Activated T-helper 2 cell treated with anti-CD3 and anti-CD28 coated beads, Interferon-gamma antibody, Interleukin-2, Interleukin-4, amounts not matched to agents 10 μg/mL and 5 μg/mL and 100 μg/mL, durations not matched to agents 14 hours and 24 hours and 36 hours (primary cell): Measurements from ENCODE around the gene MRGPRG. TPM values are rescaled to one million over a fixed set of nuclear protein-coding genes. Genes with fewer than 3 reads are reported as not detected.

ENCODE experiments used
- DNase-seq: peaks from one replicate; pipeline ENCODE4 v3.0.0; 2021; ENCODE audit warnings: low spot score
- H3K27ac Mint-ChIP-seq: one replicate; pipeline ENCODE4 v1.8.0; 2021; ENCODE audit warnings: mixed read lengths
- H3K27me3 Mint-ChIP-seq: one replicate; pipeline ENCODE4 v1.8.0; 2021; ENCODE audit warnings: low read depth, mixed read lengths
- H3K36me3 Mint-ChIP-seq: one replicate; pipeline ENCODE4 v1.8.0; 2021; ENCODE audit warnings: low read depth, mixed read lengths
- H3K4me1 Mint-ChIP-seq: one replicate; pipeline ENCODE4 v1.8.0; 2021; ENCODE audit warnings: low read depth, mixed read lengths
- H3K4me3 Mint-ChIP-seq: one replicate; pipeline ENCODE4 v1.8.0; 2021; ENCODE audit warnings: low read depth, mild to moderate bottlenecking, moderate library complexity, mixed read lengths
- H3K9me3 Mint-ChIP-seq: one replicate; pipeline ENCODE4 v1.8.0; 2021; ENCODE audit warnings: mixed read lengths
- intact Hi-C: fragments of 100-400 bp; cut with micrococcal nuclease; formaldehyde crosslinking; loops from one replicate; pipeline ENCODE4 v1.15.1; 2023
- total RNA-seq: library from RNA; stranded (reverse); gene quantifications from 2 replicates; pipeline ENCODE4 v1.2.3, GENCODE V29; 2022

The MRGPRG gene
- total RNA-seq, 1 donor from 2014 or later, result not detected

GRCh38 chr11:3201112-3201581 lies 17.5 kb downstream of the MRGPRG start:
- H3K4me3 Mint-ChIP-seq, result no peak overlapping the region
- no peak for DNase-seq
- intact Hi-C loops, result no loop called here

GRCh38 chr11:3200388-3201111 lies 18.1 kb downstream of the MRGPRG start:
- Mint-ChIP-seq H3K36me3 (no peaks in the 10 kb centered on the region), H3K4me1 (no peaks in the 10 kb centered on the region), H3K9me3 (no peaks in the 10 kb centered on the region), H3K4me3 (no peak overlapping the region), H3K27me3 (peaks cover 7% of the 10 kb centered on the region), H3K27ac (no peak overlapping the region)
- intact Hi-C loops, result no loop called here
- no peak for DNase-seq

More at GRCh38 chr11:3201112-3201581, 17.5 kb downstream of the MRGPRG start:
- Mint-ChIP-seq H3K4me1 (no peaks in the 10 kb centered on the region), H3K27me3 (peaks cover 7% of the 10 kb centered on the region), H3K9me3 (no peaks in the 10 kb centered on the region), H3K27ac (no peak overlapping the region), H3K36me3 (no peaks in the 10 kb centered on the region)

- H3K4me3 Mint-ChIP-seq, result no peak overlapping the region
- intact Hi-C loops, result no loop called here
- H3K27ac Mint-ChIP-seq, result no peak overlapping the region
- no peaks in the 10 kb centered on the region for H3K36me3 Mint-ChIP-seq
- peaks cover 5% of the 10 kb centered on the region for H3K27me3 Mint-ChIP-seq
- H3K4me1 Mint-ChIP-seq, result no peaks in the 10 kb centered on the region
- no peak for DNase-seq
- H3K9me3 Mint-ChIP-seq, result no peaks in the 10 kb centered on the region
Observed at GRCh38 chr11:3199537-3200295, 18.9 kb downstream of the MRGPRG start.

GRCh38 chr11:3198815-3199214 lies 19.8 kb downstream of the MRGPRG start:
- H3K9me3 Mint-ChIP-seq, result no peaks in the 10 kb centered on the region
- no peak overlapping the region for H3K27ac Mint-ChIP-seq
- H3K4me1 Mint-ChIP-seq, result no peaks in the 10 kb centered on the region
- H3K36me3 Mint-ChIP-seq, result no peaks in the 10 kb centered on the region
- intact Hi-C loops, result no loop called here
- H3K27me3 Mint-ChIP-seq, result peaks cover 5% of the 10 kb centered on the region
- DNase-seq, result no peak
- no peak overlapping the region for H3K4me3 Mint-ChIP-seq

GRCh38 chr11:3197878-3198528 lies 20.6 kb downstream of the MRGPRG start:
- intact Hi-C loops, result no loop called here
- Mint-ChIP-seq H3K36me3 (no peaks in the 10 kb centered on the region), H3K4me1 (no peaks in the 10 kb centered on the region), H3K27me3 (peaks cover 5% of the 10 kb centered on the region), H3K9me3 (no peaks in the 10 kb centered on the region), H3K4me3 (no peak overlapping the region), H3K27ac (no peak overlapping the region)
- no peak for DNase-seq

- no peak for DNase-seq
- intact Hi-C loops, result no loop called here
- H3K27me3 Mint-ChIP-seq, result no peaks in the 10 kb centered on the region
- no peak overlapping the region for H3K4me3 Mint-ChIP-seq
- H3K9me3 Mint-ChIP-seq, result no peaks in the 10 kb centered on the region
- H3K4me1 Mint-ChIP-seq, result no peaks in the 10 kb centered on the region
- no peak overlapping the region for H3K27ac Mint-ChIP-seq
- no peaks in the 10 kb centered on the region for H3K36me3 Mint-ChIP-seq
Observed at GRCh38 chr11:3197044-3197695, 21.4 kb downstream of the MRGPRG start.

- no peaks in the 10 kb centered on the region for H3K36me3 Mint-ChIP-seq
- no peaks in the 10 kb centered on the region for H3K27me3 Mint-ChIP-seq
- no peak overlapping the region for H3K27ac Mint-ChIP-seq
- intact Hi-C loops, result no loop called here
- H3K4me1 Mint-ChIP-seq, result no peaks in the 10 kb centered on the region
- no peak for DNase-seq
- H3K4me3 Mint-ChIP-seq, result no peak overlapping the region
- H3K9me3 Mint-ChIP-seq, result no peaks in the 10 kb centered on the region
Observed at GRCh38 chr11:3196161-3197043, 22.2 kb downstream of the MRGPRG start.

- H3K9me3 Mint-ChIP-seq, result no peaks in the 10 kb centered on the region
- H3K36me3 Mint-ChIP-seq, result no peaks in the 10 kb centered on the region
- H3K4me1 Mint-ChIP-seq, result no peaks in the 10 kb centered on the region
- no peak overlapping the region for H3K4me3 Mint-ChIP-seq
- no peaks in the 10 kb centered on the region for H3K27me3 Mint-ChIP-seq
- intact Hi-C loops, result no loop called here
- no peak overlapping the region for H3K27ac Mint-ChIP-seq
- no peak for DNase-seq
Observed at GRCh38 chr11:3195251-3196160, 23.1 kb downstream of the MRGPRG start.

- Mint-ChIP-seq H3K36me3 (no peaks in the 10 kb centered on the region), H3K27ac (no peak overlapping the region), H3K4me3 (no peak overlapping the region), H3K9me3 (no peaks in the 10 kb centered on the region), H3K4me1 (no peaks in the 10 kb centered on the region), H3K27me3 (no peaks in the 10 kb centered on the region)
- intact Hi-C loops, result no loop called here
- DNase-seq, result no peak
Observed at GRCh38 chr11:3194016-3194816, 24.4 kb downstream of the MRGPRG start.

GRCh38 chr11:3193373-3194015 lies 25.1 kb downstream of the MRGPRG start:
- H3K36me3 Mint-ChIP-seq, result no peaks in the 10 kb centered on the region
- no peaks in the 10 kb centered on the region for H3K9me3 Mint-ChIP-seq
- intact Hi-C loops, result no loop called here
- no peak for DNase-seq
- no peak overlapping the region for H3K27ac Mint-ChIP-seq
- H3K27me3 Mint-ChIP-seq, result no peaks in the 10 kb centered on the region
- H3K4me3 Mint-ChIP-seq, result no peak overlapping the region
- no peaks in the 10 kb centered on the region for H3K4me1 Mint-ChIP-seq
